Small intestine (tissue), 7 donors: ENCODE results near the gene GPRC5C. TPM values are rescaled to one million over a fixed set of nuclear protein-coding genes. Genes with fewer than 3 reads are reported as not detected.

ENCODE experiments used
- DNase-seq, 2 donors: peaks; one replicate each; pipeline versions ENCODE4 v3.0.0 to v3.0.0-alpha.2; 2013
- FAIRE-seq: peaks from 2 replicates; lab custom pipeline; 2012; peaks lifted over from hg19 to GRCh38; lab: Jason Lieb, UNC
- H3K27ac ChIP-seq, 3 donors: one replicate each; pipeline ENCODE4 v1.5.1; 2013; ENCODE audit warnings: low read length in 2 of 3, mild to moderate bottlenecking in 2 of 3, control low read depth in 1 of 3, inconsistent platforms in 1 of 3, low read depth in 1 of 3, moderate library complexity in 1 of 3
- H3K27me3 ChIP-seq, 3 donors: one replicate each; pipeline ENCODE4 v1.6.1; 2013; ENCODE audit warnings: low read length in 3 of 3, inconsistent platforms in 1 of 3; ENCODE audit not compliant: control insufficient read depth in 3 of 3, insufficient read depth in 3 of 3
- H3K36me3 ChIP-seq, 3 donors: one replicate each; pipeline ENCODE4 v1.6.1; 2013; ENCODE audit warnings: low read length in 3 of 3, inconsistent platforms in 1 of 3, low read depth in 1 of 3, mild to moderate bottlenecking in 1 of 3, moderate library complexity in 1 of 3; ENCODE audit not compliant: control insufficient read depth in 3 of 3, insufficient read depth in 2 of 3
- H3K4me1 ChIP-seq, 3 donors: one replicate each; pipeline ENCODE4 v1.6.1; 2013; ENCODE audit warnings: low read length in 2 of 3, inconsistent platforms in 1 of 3, low read depth in 1 of 3, mild to moderate bottlenecking in 1 of 3, moderate library complexity in 1 of 3; ENCODE audit not compliant: control insufficient read depth in 3 of 3, insufficient read depth in 2 of 3
- H3K4me3 ChIP-seq, 3 donors: one replicate each; pipeline ENCODE4 v1.5.1; 2013; ENCODE audit warnings: low read length in 3 of 3, control low read depth in 1 of 3, inconsistent platforms in 1 of 3, low read depth in 1 of 3, mild to moderate bottlenecking in 1 of 3, moderate library complexity in 1 of 3
- H3K9me3 ChIP-seq, 2 donors: one replicate each; pipeline ENCODE4 v1.6.1; 2013; ENCODE audit warnings: low read depth in 1 of 2, low read length in 1 of 2; ENCODE audit not compliant: control insufficient read depth in 2 of 2, insufficient read depth in 1 of 2
- WGBS, 3 donors: extraction: QIAGEN DNeasy Blood & Tissue Kit; methylation state at CpG; one replicate each; pipeline ENCODE4 v1.1.7; 2013; 5-methylcytosine and 5-hydroxymethylcytosine counted together
- polyA plus RNA-seq, 4 donors: library from polyadenylated mRNA; stranded (reverse) in 3 of 4; unstranded in 1 of 4; fragments of 200-250 nt in 3 of 4; fragments of 120-200 nt in 1 of 4; gene quantifications; one replicate each; pipeline versions ENCODE4 v1.2.1 to v1.2.3, GENCODE V29; 2013
- donor health status: healthy with polysubstance abuse.
- donor health status: control.
- donor health status: control.
- donor health status: Bipolar disorder and iron deficiency.
- donor health status: healthy.

GPRC5C gene
- polyA plus RNA-seq, 4 donors: 41.3 to 72.8 (median 48.1) TPM

DNA sequence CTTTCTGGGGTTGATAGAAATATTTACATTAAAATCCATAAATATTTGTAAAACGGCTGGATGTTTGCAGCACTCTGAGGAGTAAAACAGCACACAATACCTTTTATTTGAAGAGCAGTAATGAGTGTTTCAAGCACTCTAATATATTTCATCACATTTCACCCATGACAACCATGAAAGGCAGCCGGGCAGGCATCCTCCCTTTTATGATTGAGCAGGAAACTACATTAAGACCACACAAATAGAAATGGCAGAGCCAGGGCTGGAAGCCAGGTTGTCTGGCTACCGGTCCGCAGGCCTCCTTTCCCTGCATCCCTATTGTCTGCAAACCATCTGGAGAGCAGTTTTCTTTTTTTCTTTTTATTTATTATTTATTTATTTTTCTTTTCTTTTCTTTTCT is 23.1 kb upstream of the GPRC5C start:
- no peaks in the 10 kb centered on the region for H3K36me3 ChIP-seq
- peaks cover 0 to 4% (median 0%) of the 10 kb centered on the region in 3 donors for H3K27me3 ChIP-seq
- DNase-seq (no peak), FAIRE-seq (no peak)
- peaks cover 0 to 2% of the 10 kb centered on the region in 2 donors for H3K9me3 ChIP-seq
- no peaks in the 10 kb centered on the region for H3K4me1 ChIP-seq
- H3K4me3 ChIP-seq: no peak overlapping the region
- 67 to 75% (median 73%) methylated on average over 4 of the region's 4 CpGs for WGBS, 3 donors
- H3K27ac ChIP-seq: no peak overlapping the region

- no peak for FAIRE-seq
- WGBS, 3 donors: 64 to 83% (median 76%) methylated on average over 4 of the region's 4 CpGs
Measured at GRCh38 chr17:74410001-74410443, 21.9 kb upstream of the GPRC5C start.

GRCh38 chr17:74412581-74412980 is 19.3 kb upstream of the GPRC5C start:
- no peak for DNase-seq
- Histone ChIP-seq H3K4me3 (no peak overlapping the region), H3K27ac (no peak overlapping the region), H3K9me3 (no peaks in the 10 kb centered on the region), H3K27me3 (no peaks in the 10 kb centered on the region), H3K36me3 (no peaks in the 10 kb centered on the region), H3K4me1 (peaks cover 0 to 15% (median 6%) of the 10 kb centered on the region in 3 donors)
- no peak for FAIRE-seq
- WGBS, 3 donors: 93 to 95% (median 93%) methylated on average over 8 of the region's 8 CpGs

More at GRCh38 chr17:74410001-74410443, 21.9 kb upstream of the GPRC5C start:
- DNase-seq: no peak
- Histone ChIP-seq H3K27me3 (no peaks in the 10 kb centered on the region), H3K9me3 (no peaks in the 10 kb centered on the region), H3K27ac (no peak overlapping the region), H3K4me3 (no peak overlapping the region), H3K4me1 (no peaks in the 10 kb centered on the region), H3K36me3 (no peaks in the 10 kb centered on the region)

GRCh38 chr17:74413491-74413890 is 18.4 kb upstream of the GPRC5C start:
- 78 to 86% (median 85%) methylated on average over 7 of the region's 7 CpGs for WGBS, 3 donors
- FAIRE-seq (no peak), DNase-seq (no peak)
- Histone ChIP-seq H3K36me3 (no peaks in the 10 kb centered on the region), H3K9me3 (no peaks in the 10 kb centered on the region), H3K4me1 (peaks cover 0 to 17% (median 7%) of the 10 kb centered on the region in 3 donors), H3K27me3 (no peaks in the 10 kb centered on the region), H3K4me3 (no peak overlapping the region), H3K27ac (no peak overlapping the region)

- no peaks in the 10 kb centered on the region for H3K36me3 ChIP-seq
- peaks cover 0 to 17% (median 7%) of the 10 kb centered on the region in 3 donors for H3K4me1 ChIP-seq
- WGBS, 3 donors: 77 to 81% (median 80%) methylated on average over 3 of the region's 3 CpGs
- H3K27ac ChIP-seq: no peak overlapping the region
- no peak for DNase-seq
- H3K9me3 ChIP-seq: no peaks in the 10 kb centered on the region
- H3K27me3 ChIP-seq: no peaks in the 10 kb centered on the region
- H3K4me3 ChIP-seq: no peak overlapping the region
- no peak for FAIRE-seq
Measured at GRCh38 chr17:74414510-74414909, 17.4 kb upstream of the GPRC5C start.

DNA sequence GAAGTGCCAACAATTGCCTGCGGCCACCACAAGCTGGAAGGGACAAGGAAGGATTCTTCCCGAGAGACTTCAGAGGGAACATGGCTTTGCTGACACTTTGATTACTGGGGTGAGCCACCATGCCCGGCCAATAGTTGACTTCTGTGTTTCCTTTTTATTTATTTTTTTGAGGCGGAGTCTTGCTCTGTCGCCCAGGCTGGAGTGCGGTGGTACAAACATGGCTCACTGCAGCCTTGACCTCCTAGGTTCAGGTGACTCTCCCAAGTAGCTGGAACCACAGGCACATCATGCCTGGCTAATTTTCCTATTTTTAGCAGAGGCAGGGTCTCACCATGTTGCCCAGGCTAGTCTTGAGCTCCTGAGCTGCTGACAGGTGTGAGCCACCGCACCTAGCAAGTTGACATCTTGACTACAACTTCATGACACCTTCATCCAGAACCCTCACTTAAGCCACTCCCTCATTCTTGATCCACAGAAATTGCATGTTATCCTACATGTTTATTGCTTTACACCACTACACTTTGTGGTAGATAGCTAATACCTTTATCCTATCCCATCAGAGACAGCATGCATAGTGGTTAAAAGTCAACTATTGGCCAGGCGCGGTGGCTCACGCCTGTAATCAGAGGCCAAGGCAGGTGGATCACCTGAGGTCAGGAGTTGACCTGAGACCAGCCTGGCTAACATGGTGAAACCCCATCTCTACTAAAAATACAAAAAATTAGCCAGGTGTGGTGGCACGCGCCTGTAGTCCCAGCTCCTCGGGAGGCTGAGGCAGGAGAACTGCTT is 16.1 kb upstream of the GPRC5C start:
- Histone ChIP-seq H3K4me1 (peaks cover 0 to 22% (median 7%) of the 10 kb centered on the region in 3 donors), H3K27me3 (no peaks in the 10 kb centered on the region), H3K4me3 (no peak overlapping the region), H3K9me3 (no peaks in the 10 kb centered on the region), H3K36me3 (no peaks in the 10 kb centered on the region), H3K27ac (peak overlapping the region in 1 of 3 donors; percentile 17)
- FAIRE-seq (no peak), DNase-seq (peak; percentile 59 to 79)
- 49 to 76% (median 59%) methylated on average over 13 of the region's 13 CpGs for WGBS, 3 donors

- no peaks in the 10 kb centered on the region for H3K27me3 ChIP-seq
- peak overlapping the region in 2 of 3 donors; percentile 63 to 68 for H3K27ac ChIP-seq
- no peaks in the 10 kb centered on the region for H3K36me3 ChIP-seq
- FAIRE-seq (no peak), DNase-seq (peak; percentile 57 to 94)
- H3K4me3 ChIP-seq: no peak overlapping the region
- peaks cover 0 to 22% (median 7%) of the 10 kb centered on the region in 3 donors for H3K4me1 ChIP-seq
- WGBS, 3 donors: 24 to 57% (median 38%) methylated on average over 12 of the region's 12 CpGs
- no peaks in the 10 kb centered on the region for H3K9me3 ChIP-seq
Measured at GRCh38 chr17:74417178-74418045, 14.5 kb upstream of the GPRC5C start.

DNA sequence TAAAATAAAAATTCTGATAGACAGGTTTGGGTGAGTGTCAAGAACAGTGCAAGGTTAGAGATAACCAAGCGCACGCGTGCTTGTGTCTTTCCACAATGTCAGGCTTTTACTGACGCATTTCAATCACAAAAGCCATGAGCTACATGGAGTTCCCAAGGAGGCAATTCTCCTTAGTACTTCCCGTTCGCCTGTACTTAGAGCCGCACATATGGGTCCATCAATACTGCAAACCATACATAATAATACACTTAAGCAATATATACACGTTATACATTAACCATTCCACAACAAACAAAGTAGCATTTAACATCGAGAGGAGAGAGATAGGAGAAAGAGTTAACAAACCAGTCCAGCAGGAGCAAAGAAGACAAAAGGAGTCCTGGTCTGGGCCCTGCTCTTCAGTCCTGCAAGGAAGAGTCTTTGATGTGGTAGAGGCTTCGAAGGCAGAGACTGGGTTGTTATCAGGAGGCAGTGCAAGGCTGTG is 11.9 kb upstream of the GPRC5C start:
- Histone ChIP-seq H3K36me3 (no peaks in the 10 kb centered on the region), H3K27me3 (no peaks in the 10 kb centered on the region), H3K9me3 (peaks cover 0 to 5% of the 10 kb centered on the region in 2 donors), H3K27ac (peak overlapping the region in 2 of 3 donors; percentile 42 to 52), H3K4me3 (no peak overlapping the region), H3K4me1 (peaks cover 0 to 29% (median 9%) of the 10 kb centered on the region in 3 donors)
- FAIRE-seq: no peak
- peak; percentile 68 to 85 for DNase-seq
- WGBS, 3 donors: 16 to 68% (median 36%) methylated on average over 10 of the region's 10 CpGs
